Lower lobe of right lung (tissue), 2 donors: ENCODE data around the gene COLEC11. TPM values are rescaled to one million over a fixed set of nuclear protein-coding genes. Genes with fewer than 3 reads are reported as not detected.
"Not testable (repeated sequence)": the region's sequence is repeated elsewhere in the genome, so short reads cannot be mapped to it uniquely, and the experiment has no call there.

ENCODE experiments used
- ATAC-seq, 2 donors: fragments of 200-7000 bp; cut with Tn5 transposase; one replicate each; pipeline ENCODE4 v1.9.1; 2020 to 2022; ENCODE audit warnings: mild to moderate bottlenecking in 2 of 2, moderate library complexity in 2 of 2
- DNase-seq: peaks from one replicate; pipeline ENCODE4 v3.0.0-alpha.2; 2020
- H3K27ac ChIP-seq: fragments of 200-600 bp; one replicate; pipeline ENCODE4 v1.8.0; 2022
- H3K27me3 ChIP-seq: fragments of 200-600 bp; one replicate; pipeline ENCODE4 v1.8.0; 2022; ENCODE audit warnings: low read depth
- H3K36me3 ChIP-seq: fragments of 200-600 bp; one replicate; pipeline ENCODE4 v1.8.0; 2022; ENCODE audit warnings: mild to moderate bottlenecking
- H3K4me1 ChIP-seq: fragments of 200-600 bp; one replicate; pipeline ENCODE4 v1.8.0; 2022
- H3K4me3 ChIP-seq: fragments of 200-600 bp; one replicate; pipeline ENCODE4 v1.8.0; 2022; ENCODE audit warnings: mild to moderate bottlenecking
- H3K9me3 ChIP-seq: fragments of 200-600 bp; one replicate; pipeline ENCODE4 v1.8.0; 2022
- CTCF ChIP-seq: fragments of 200-600 bp; IDR thresholded peaks from one replicate; pipeline ENCODE4 v1.8.0; 2022; ENCODE audit warnings: antibody characterized with exemption, mild to moderate bottlenecking
- intact Hi-C: fragments of 100-400 bp; cut with DNase I; formaldehyde crosslinking; loops from one replicate; pipeline ENCODE4 v1.11.0; 2022
- total RNA-seq: library from RNA; stranded (reverse); fragmentation: NEBNext Ultra II Directional; extraction: Animal tissue kit (Norgen Biotek cat#: 25700); gene quantifications from one replicate; pipeline ENCODE4 v1.2.1, GENCODE V29; 2021
- donor health status: DM: no; HTN: yes; CAD: no; lungs with severe emphysema.

The COLEC11 gene
- total RNA-seq, 1 donor from 2014 or later: 0.30 TPM

DNA sequence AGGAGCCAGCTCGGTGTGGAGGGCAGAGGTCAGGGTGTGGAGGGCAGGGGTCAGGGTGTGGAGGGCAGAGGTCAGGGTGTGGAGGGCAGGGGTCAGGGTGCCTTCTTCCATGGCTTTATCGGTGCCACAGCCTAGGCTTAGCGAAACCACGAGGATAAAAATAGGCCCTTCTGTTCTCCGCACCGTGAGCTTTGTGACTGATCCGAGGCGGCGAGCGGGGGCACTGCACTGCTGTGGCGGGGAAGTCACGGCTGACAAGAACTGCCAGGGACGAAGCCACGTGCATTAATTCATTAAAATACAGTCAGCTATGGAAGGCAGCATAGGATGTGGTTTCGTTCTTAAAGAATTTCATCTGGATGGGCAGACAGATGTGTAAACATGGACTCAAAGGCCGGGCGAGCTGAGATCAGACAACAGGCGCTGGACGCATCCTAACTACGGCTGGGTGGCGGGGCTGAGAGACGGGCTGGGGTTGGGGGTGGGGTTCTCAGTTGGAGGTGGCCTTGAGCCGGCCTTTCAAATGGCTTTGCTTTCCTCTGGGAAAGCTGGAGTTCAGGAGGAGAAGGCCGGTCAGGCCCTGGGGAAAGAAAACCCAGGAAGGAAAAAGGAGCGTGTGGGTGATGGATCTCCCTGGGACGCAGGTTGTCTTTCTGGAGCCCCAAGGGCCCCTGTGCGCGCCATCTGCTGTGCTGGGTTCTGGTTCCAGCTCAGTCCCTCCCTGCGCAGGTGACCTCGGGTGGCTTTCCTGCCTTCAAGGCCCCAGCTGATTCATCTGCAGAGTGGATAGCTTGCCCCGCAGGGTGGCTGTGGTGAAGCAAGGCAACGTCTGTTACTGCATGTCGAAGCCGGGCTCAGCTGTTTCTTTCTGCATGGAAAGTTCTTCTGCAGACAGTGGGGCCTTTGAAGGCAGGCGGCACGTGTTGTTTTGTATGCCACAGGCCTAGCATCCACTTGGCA, 62.1 kb downstream of the COLEC11 start:
- TF ChIP-seq CTCF: no peak
- Histone ChIP-seq H3K36me3 (no peaks in the 10 kb centered on the region), H3K27me3 (no peaks in the 10 kb centered on the region), H3K4me1 (peaks cover 3% of the 10 kb centered on the region), H3K4me3 (no peak overlapping the region), H3K9me3 (no peaks in the 10 kb centered on the region), H3K27ac (no peak overlapping the region)
- ATAC-seq: no peak
- intact Hi-C loops: no loop called here
- no peak for DNase-seq

- ATAC-seq (no peak), DNase-seq (no peak)
- intact Hi-C loops: no loop called here
- H3K9me3 ChIP-seq: no peaks in the 10 kb centered on the region
- H3K4me1 ChIP-seq: no peaks in the 10 kb centered on the region
- no peak within 1 kb of the TSS for H3K27ac ChIP-seq
- H3K4me3 ChIP-seq: no peak within 1 kb of the TSS
- no peaks in the 10 kb centered on the region for H3K36me3 ChIP-seq
- H3K27me3 ChIP-seq: no peaks in the 10 kb centered on the region
- no peak for TF ChIP-seq CTCF
Measured at GRCh38 chr2:3657881-3658280, 63.0 kb downstream of the COLEC11 start, which contains the start of gene ALLC. Gene ALLC (plus strand): TSS chr2:3658200. CDS start chr2:3671158, 12,958 bp downstream.

GRCh38 chr2:3659447-3660432, 64.8 kb downstream of the COLEC11 start:
- Histone ChIP-seq H3K36me3 (no peaks in the 10 kb centered on the region), H3K9me3 (no peaks in the 10 kb centered on the region), H3K27me3 (no peaks in the 10 kb centered on the region), H3K4me1 (no peaks in the 10 kb centered on the region), H3K4me3 (no peak overlapping the region), H3K27ac (peak overlapping the region; percentile 53)
- DNase-seq (no peak), ATAC-seq (peak; percentile 59 to 61)
- no peak for TF ChIP-seq CTCF
- intact Hi-C loops: no loop called here

DNA sequence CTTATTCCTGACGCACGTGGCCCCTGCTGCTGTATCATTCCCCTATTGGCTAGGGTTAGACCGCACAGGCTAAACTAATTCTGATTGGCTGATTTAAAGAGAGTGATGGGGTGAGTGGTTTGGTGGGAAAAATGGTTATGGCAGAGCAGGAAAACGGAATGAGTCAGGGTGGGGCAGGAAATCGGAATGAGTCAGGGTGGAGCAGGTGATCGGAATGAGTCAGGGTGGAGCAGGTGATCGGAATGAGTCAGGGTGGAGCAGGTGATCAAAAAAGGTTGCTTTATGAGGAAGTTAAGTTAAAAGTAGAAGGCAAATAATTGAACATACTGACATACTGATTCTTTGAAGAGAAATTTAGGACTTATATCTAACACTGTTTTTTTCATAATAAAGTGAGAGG, 65.7 kb downstream of the COLEC11 start:
- DNase-seq, H3K27ac ChIP-seq, H3K4me3 ChIP-seq, ATAC-seq, H3K9me3 ChIP-seq, H3K4me1 ChIP-seq, H3K27me3 ChIP-seq, intact Hi-C loops, H3K36me3 ChIP-seq: not testable (repeated sequence)

- Histone ChIP-seq H3K36me3 (no peaks in the 10 kb centered on the region), H3K27me3 (no peaks in the 10 kb centered on the region)
- no peak for ATAC-seq
Measured at GRCh38 chr2:3661149-3661660, 66.3 kb downstream of the COLEC11 start.

More at GRCh38 chr2:3661149-3661660, 66.3 kb downstream of the COLEC11 start:
- no peak for TF ChIP-seq CTCF
- intact Hi-C loops: no loop called here
- no peak for DNase-seq
- no peak overlapping the region for H3K4me3 ChIP-seq
- no peak overlapping the region for H3K27ac ChIP-seq
- no peaks in the 10 kb centered on the region for H3K4me1 ChIP-seq
- H3K9me3 ChIP-seq: no peaks in the 10 kb centered on the region
